ENCODE results near the gene WDR82. TPM values are rescaled to one million over a fixed set of nuclear protein-coding genes. Genes with fewer than 3 reads are reported as not detected.

Gene WDR82
- polyA plus RNA-seq, 1 donor, result 71.9 TPM

DNA sequence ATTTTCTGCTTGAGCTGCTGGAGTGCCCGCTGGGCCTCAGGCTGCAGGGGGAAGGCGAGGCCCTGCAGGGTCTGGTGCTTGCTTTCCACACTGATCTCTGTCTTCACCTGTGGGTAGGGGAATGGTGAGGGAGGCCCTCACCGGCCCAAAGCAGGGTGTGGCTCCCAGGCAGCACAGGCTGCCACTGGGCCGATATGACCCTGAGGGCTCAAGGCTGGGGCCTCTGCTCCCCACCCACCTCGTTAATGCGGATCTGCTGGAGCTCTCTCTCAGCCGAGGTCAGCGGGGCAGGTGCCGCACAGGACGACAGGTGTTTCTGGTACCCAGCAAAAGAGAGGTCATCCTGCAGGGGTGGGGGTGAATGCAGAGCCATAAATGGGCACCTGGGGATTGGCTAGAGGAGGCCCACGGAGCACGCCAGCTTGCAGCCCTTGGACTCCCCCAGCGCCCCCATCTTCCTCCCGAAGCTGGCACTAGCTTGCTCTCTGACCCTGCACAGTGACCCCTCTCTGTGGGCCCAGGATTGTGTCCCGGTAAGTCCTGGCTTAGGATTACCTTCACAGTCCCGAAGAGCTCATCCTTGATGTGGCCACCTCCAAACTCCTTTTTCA lies 47.5 kb downstream of the WDR82 start:
- WGBS (ENCODE audit: insufficient coverage, low lambda C conversion rate), result no CpG with 5 or more reads among the region's 16 CpGs
- Histone ChIP-seq H3K4me3 (ENCODE audit: low read length) (no peak overlapping the region), H3K27me3 (ENCODE audit: control insufficient read depth, insufficient read depth, low read length) (no peaks in the 10 kb centered on the region), H3K9me3 (ENCODE audit: control insufficient read depth, low read depth, low read length) (peaks cover 5% of the 10 kb centered on the region), H3K4me1 (ENCODE audit: control insufficient read depth, insufficient read depth, low read length) (peaks cover 7% of the 10 kb centered on the region), H3K36me3 (ENCODE audit: control insufficient read depth, insufficient read depth, low read length) (peaks cover 53% of the 10 kb centered on the region), H3K27ac (ENCODE audit: low read length) (no peak overlapping the region)
- DNase-seq, result no peak

DNA sequence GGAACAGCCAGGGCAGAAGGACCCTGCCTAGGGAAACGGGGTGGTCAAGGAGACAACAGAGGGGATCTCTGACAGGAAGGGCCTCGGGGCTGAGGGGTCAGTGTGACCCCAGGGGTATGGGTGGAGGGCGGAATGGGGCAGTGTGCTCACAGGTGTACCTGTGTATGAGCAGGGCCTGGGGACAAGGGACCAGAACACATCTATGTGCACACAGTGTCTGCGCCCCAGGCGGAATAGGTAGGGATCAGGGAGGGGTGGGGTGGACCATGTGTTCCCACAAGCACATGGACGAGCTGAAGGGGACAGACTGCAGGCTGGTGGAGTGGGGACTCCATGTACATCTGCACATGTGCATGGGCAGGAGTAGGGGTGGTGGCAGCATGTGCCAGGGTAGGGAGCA lies 48.0 kb downstream of the WDR82 start:
- Histone ChIP-seq H3K9me3 (ENCODE audit: control insufficient read depth, low read depth, low read length) (peaks cover 5% of the 10 kb centered on the region), H3K27ac (ENCODE audit: low read length) (no peak overlapping the region), H3K4me3 (ENCODE audit: low read length) (no peak overlapping the region), H3K27me3 (ENCODE audit: control insufficient read depth, insufficient read depth, low read length) (no peaks in the 10 kb centered on the region), H3K36me3 (ENCODE audit: control insufficient read depth, insufficient read depth, low read length) (peaks cover 51% of the 10 kb centered on the region), H3K4me1 (ENCODE audit: control insufficient read depth, insufficient read depth, low read length) (peaks cover 12% of the 10 kb centered on the region)
- 100% methylated on average over 2 of the region's 6 CpGs for WGBS (ENCODE audit: insufficient coverage, low lambda C conversion rate)
- no peak for DNase-seq

DNA sequence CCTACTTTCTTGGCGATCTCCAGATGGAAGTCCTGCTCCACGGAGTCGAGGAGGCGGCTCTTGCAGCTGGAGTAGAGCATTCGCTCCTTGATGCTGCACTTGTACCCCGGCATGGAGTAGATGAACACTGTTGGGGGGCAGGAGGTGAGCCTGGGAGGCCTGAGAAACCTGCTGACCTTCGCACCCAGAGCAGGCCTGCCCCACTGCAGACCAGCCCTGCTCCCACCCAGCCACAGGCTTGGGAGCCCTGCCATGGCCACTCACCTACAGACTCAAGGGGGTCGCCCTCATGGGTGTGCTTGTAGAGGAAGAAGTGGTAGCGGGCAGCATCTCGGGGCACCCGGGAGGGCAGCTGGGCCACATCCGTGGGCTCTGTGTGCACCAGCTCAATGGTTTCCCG lies 48.8 kb downstream of the WDR82 start:
- Histone ChIP-seq H3K27me3 (ENCODE audit: control insufficient read depth, insufficient read depth, low read length) (no peaks in the 10 kb centered on the region), H3K4me1 (ENCODE audit: control insufficient read depth, insufficient read depth, low read length) (peaks cover 13% of the 10 kb centered on the region), H3K36me3 (ENCODE audit: control insufficient read depth, insufficient read depth, low read length) (peaks cover 47% of the 10 kb centered on the region), H3K4me3 (ENCODE audit: low read length) (no peak overlapping the region), H3K27ac (ENCODE audit: low read length) (no peak overlapping the region), H3K9me3 (ENCODE audit: control insufficient read depth, low read depth, low read length) (peaks cover 5% of the 10 kb centered on the region)
- WGBS (ENCODE audit: insufficient coverage, low lambda C conversion rate), result no CpG with 5 or more reads among the region's 13 CpGs
- DNase-seq, result no peak

DNA sequence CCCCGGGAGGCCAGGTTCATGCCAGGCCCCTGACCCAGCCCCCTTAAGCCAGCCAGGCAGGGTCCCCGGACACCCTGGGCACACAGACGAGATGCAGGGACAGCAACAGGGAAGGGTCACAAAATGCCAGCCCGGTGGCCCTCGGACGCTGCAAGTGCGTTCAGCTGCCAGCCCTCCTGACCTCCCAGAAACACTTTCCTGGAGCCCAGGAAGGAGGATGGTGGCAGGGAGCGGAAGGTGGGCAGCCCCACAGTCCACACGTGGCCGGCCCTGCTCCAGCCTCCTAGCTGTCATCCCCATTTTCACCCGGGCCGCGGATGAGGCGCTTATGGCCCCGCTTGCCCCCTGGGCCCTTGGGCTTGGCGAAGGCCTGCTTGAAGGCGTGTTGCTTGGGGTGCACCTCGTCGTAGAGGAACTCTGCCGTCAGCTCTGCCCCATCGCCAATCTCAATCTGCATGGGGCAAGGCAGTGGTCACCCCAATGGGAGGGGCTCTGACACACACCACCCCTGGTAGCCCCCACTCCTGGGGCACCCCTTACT lies 49.6 kb downstream of the WDR82 start:
- no peak overlapping the region for H3K4me3 ChIP-seq (ENCODE audit: low read length)
- no peak overlapping the region for H3K27ac ChIP-seq (ENCODE audit: low read length)
- no CpG with 5 or more reads among the region's 21 CpGs for WGBS (ENCODE audit: insufficient coverage, low lambda C conversion rate)
- no peaks in the 10 kb centered on the region for H3K27me3 ChIP-seq (ENCODE audit: control insufficient read depth, insufficient read depth, low read length)
- H3K36me3 ChIP-seq (ENCODE audit: control insufficient read depth, insufficient read depth, low read length), result peaks cover 39% of the 10 kb centered on the region
- H3K4me1 ChIP-seq (ENCODE audit: control insufficient read depth, insufficient read depth, low read length), result peaks cover 13% of the 10 kb centered on the region
- H3K9me3 ChIP-seq (ENCODE audit: control insufficient read depth, low read depth, low read length), result peaks cover 5% of the 10 kb centered on the region
- no peak for DNase-seq

DNA sequence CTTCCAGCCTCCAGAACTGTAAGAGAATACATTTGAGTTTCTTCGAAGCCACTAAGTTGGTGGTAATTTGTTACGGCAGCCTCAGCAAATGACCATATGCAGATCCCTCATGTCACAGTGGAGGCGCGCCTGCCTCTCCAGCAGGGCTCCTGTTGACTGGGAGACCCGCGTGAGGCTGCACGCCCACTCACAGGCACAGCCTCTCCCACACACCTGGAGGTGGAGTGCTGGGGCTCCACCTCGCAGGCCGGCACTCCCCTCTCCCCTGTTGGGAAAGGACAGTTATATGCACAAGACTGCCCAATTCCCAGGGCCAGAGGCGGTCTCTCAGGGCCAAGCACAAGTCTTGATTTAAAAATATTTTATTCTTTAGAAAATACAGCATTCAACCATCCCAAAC lies 50.2 kb downstream of the WDR82 start:
- no peak overlapping the region for H3K27ac ChIP-seq (ENCODE audit: low read length)
- no peaks in the 10 kb centered on the region for H3K27me3 ChIP-seq (ENCODE audit: control insufficient read depth, insufficient read depth, low read length)
- WGBS (ENCODE audit: insufficient coverage, low lambda C conversion rate), result no CpG with 5 or more reads among the region's 10 CpGs
- no peak overlapping the region for H3K4me3 ChIP-seq (ENCODE audit: low read length)
- H3K9me3 ChIP-seq (ENCODE audit: control insufficient read depth, low read depth, low read length), result peaks cover 5% of the 10 kb centered on the region
- H3K36me3 ChIP-seq (ENCODE audit: control insufficient read depth, insufficient read depth, low read length), result peaks cover 36% of the 10 kb centered on the region
- H3K4me1 ChIP-seq (ENCODE audit: control insufficient read depth, insufficient read depth, low read length), result peaks cover 13% of the 10 kb centered on the region
- DNase-seq, result no peak

DNA sequence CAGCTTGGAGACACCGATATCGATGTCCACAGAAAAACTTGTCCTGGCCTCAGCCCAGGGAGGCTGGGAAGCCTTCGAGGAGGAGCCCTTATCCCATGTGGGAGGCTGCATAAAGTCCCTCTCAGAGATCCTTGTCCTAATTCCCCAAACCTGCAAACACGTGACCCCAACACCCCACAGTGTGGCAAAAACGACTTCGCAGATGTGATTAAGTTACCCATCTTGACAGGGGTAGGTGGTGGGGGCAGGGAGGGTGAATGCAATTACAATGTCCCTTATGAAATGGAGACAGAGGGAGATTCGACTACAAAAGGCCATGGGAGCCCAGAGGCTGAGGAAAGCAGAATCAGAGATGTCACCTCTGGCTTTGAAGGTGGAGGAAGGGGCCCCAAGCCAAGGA lies 50.7 kb downstream of the WDR82 start:
- Histone ChIP-seq H3K27me3 (ENCODE audit: control insufficient read depth, insufficient read depth, low read length) (no peaks in the 10 kb centered on the region), H3K4me1 (ENCODE audit: control insufficient read depth, insufficient read depth, low read length) (peaks cover 13% of the 10 kb centered on the region), H3K9me3 (ENCODE audit: control insufficient read depth, low read depth, low read length) (peaks cover 5% of the 10 kb centered on the region), H3K4me3 (ENCODE audit: low read length) (no peak overlapping the region), H3K27ac (ENCODE audit: low read length) (no peak overlapping the region), H3K36me3 (ENCODE audit: control insufficient read depth, insufficient read depth, low read length) (peaks cover 36% of the 10 kb centered on the region)
- no peak for DNase-seq
- WGBS (ENCODE audit: insufficient coverage, low lambda C conversion rate), result no CpG with 5 or more reads among the region's 7 CpGs

DNA sequence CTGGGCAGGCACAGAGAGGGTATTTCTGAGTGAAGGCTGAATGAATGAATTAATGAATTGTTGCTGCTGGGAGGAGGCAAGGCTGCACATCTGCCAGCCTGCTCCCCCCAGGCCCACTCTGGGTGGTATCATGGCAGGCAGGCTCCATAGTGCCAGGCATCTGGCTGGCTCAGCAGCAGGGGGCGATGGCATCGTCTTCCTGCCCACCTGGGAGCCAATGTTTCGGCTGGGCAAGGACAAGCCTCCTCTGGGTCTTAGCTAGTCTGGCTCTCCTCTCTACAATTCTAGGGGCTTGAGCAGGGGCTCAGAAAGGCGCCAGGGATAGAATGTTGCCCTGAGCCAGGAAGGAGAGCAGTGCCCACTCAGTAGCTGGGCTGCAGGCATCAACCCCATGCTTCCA lies 51.3 kb downstream of the WDR82 start:
- Histone ChIP-seq H3K9me3 (ENCODE audit: control insufficient read depth, low read depth, low read length) (peaks cover 5% of the 10 kb centered on the region), H3K27me3 (ENCODE audit: control insufficient read depth, insufficient read depth, low read length) (no peaks in the 10 kb centered on the region), H3K4me1 (ENCODE audit: control insufficient read depth, insufficient read depth, low read length) (peaks cover 13% of the 10 kb centered on the region), H3K4me3 (ENCODE audit: low read length) (no peak overlapping the region), H3K27ac (ENCODE audit: low read length) (no peak overlapping the region), H3K36me3 (ENCODE audit: control insufficient read depth, insufficient read depth, low read length) (peaks cover 36% of the 10 kb centered on the region)
- no CpG with 5 or more reads among the region's 4 CpGs for WGBS (ENCODE audit: insufficient coverage, low lambda C conversion rate)
- DNase-seq, result no peak

DNA sequence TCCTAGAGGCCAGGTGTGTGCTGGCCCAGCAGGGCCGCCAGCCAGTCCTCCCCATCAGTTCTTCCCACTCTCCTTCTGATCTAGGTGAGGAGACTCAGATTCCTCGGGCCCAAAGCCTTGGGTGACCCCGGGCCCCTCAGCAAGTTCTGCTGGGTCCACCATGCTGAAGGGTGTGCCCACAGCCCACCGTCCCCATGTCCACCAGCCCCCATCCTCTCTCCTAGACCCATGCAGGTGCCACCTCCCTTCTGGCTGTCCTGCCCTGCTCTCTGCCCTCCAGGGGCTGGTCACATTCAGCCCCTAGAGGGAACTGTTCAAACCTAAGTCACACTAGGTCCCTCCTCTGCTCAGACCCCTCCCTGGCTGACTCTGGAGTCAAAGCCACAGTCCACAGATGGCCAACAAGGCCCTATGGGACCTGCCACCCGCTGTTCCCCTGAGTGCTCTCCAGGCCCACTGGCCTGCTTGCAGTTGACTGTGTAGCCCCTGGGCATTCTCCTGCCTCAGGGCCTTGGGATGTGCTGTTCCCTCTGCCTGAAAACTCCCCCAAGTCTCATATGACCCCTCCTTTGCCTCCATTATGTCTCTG lies 52.1 kb downstream of the WDR82 start:
- no peak overlapping the region for H3K27ac ChIP-seq (ENCODE audit: low read length)
- H3K4me1 ChIP-seq (ENCODE audit: control insufficient read depth, insufficient read depth, low read length), result peaks cover 13% of the 10 kb centered on the region
- DNase-seq, result no peak
- peaks cover 3% of the 10 kb centered on the region for H3K9me3 ChIP-seq (ENCODE audit: control insufficient read depth, low read depth, low read length)
- no peaks in the 10 kb centered on the region for H3K27me3 ChIP-seq (ENCODE audit: control insufficient read depth, insufficient read depth, low read length)
- WGBS (ENCODE audit: insufficient coverage, low lambda C conversion rate), result no CpG with 5 or more reads among the region's 5 CpGs
- no peak overlapping the region for H3K4me3 ChIP-seq (ENCODE audit: low read length)
- H3K36me3 ChIP-seq (ENCODE audit: control insufficient read depth, insufficient read depth, low read length), result peaks cover 32% of the 10 kb centered on the region

DNA sequence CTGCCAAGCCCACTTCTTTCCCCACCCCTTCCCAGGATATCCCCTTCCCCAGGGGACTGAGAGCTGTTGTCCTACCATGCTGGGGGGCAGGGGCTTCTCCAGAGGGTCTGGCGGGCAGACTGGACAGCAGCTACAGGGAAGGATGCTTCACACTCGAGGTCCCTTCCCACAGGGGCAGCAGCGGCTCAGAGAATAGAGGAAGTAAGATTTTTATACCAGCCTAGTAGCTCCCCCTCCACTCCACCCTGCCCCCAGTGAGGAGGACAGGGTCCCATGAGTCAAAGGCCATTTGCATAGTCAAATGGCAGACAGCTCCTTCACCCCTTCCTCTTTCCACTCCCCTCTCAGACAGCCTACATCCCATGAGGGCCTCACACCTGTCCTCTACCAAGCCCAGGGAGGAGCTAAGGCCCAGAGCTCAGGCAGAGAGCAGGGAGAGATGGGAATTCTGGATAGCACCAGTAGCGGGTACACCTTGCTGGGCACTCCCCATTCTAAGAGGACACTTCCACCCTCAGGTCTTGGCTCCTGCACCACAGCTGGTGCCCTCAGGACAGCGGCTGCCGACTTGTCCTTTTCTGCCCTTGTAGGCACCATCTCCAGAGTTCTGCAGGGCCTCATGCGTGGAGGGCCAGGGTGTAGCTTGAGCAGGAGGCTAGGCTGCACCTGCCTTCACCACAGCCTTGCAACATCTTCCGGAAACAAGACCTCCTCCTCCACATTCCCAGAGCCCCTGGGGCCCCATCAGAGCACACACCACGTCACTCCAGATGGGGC lies 52.8 kb downstream of the WDR82 start, which contains the start of gene TLR9:
Gene TLR9, minus strand, starts transcription at position 194 of the 777 bp plus-strand sequence. Its CDS starts 116 bp downstream, at position 78.
- WGBS (ENCODE audit: insufficient coverage, low lambda C conversion rate), result no CpG with 5 or more reads among the region's 9 CpGs
- H3K36me3 ChIP-seq (ENCODE audit: control insufficient read depth, insufficient read depth, low read length), result peaks cover 26% of the 10 kb centered on the region
- no peaks in the 10 kb centered on the region for H3K27me3 ChIP-seq (ENCODE audit: control insufficient read depth, insufficient read depth, low read length)
- peak in 1 of 2 donors; percentile 60 for DNase-seq
- H3K27ac ChIP-seq (ENCODE audit: low read length), result no peak within 1 kb of the TSS
- H3K4me1 ChIP-seq (ENCODE audit: control insufficient read depth, insufficient read depth, low read length), result peaks cover 14% of the 10 kb centered on the region
- H3K4me3 ChIP-seq (ENCODE audit: low read length), result no peak within 1 kb of the TSS
- peaks cover 5% of the 10 kb centered on the region for H3K9me3 ChIP-seq (ENCODE audit: control insufficient read depth, low read depth, low read length)

Data from large intestine (tissue), 3 donors.